Stomach (tissue), 9 donors: ENCODE measurements around the gene ZNF212. TPM values are rescaled to one million over a fixed set of nuclear protein-coding genes. Genes with fewer than 3 reads are reported as not detected.
"Not testable (repeated sequence)": the region's sequence is repeated elsewhere in the genome, so short reads cannot be mapped to it uniquely, and the experiment has no call there.

Experiments used
- DNase-seq, 2 donors: peaks; one replicate each; pipeline versions ENCODE4 v3.0.0 to v3.0.0-alpha.2; 2013 to 2019
- H3K27ac ChIP-seq, 5 donors: fragments of 200-600 bp in 4 of 5; sonication (generic) in 4 of 5; one replicate each; pipeline ENCODE4 v1.5.1; 2013 to 2019; ENCODE audit warnings: mild to moderate bottlenecking in 1 of 5, moderate library complexity in 1 of 5
- H3K27me3 ChIP-seq, 3 donors: fragments of 200-600 bp; sonication (generic); one replicate each; pipeline ENCODE4 v1.5.1; 2017 to 2019; ENCODE audit warnings: mixed run types in 1 of 3
- H3K36me3 ChIP-seq, 4 donors: fragments of 200-600 bp; sonication (generic); 1 replicate in 3 of 4; 2 replicates in 1 of 4; pipeline ENCODE4 v1.5.1; 2016 to 2019
- H3K4me1 ChIP-seq, 4 donors: fragments of 200-600 bp; sonication (generic); one replicate each; pipeline ENCODE4 v1.5.1; 2016 to 2019
- H3K4me3 ChIP-seq, 4 donors: fragments of 200-600 bp; sonication (generic) in 3 of 4; one replicate each; pipeline ENCODE4 v1.5.1; 2016 to 2019; ENCODE audit warnings: mild to moderate bottlenecking in 1 of 4
- H3K9me3 ChIP-seq, 4 donors: fragments of 200-600 bp; sonication (generic); one replicate each; pipeline ENCODE4 v1.5.1; 2016 to 2019
- EP300 ChIP-seq: sonication (generic); formaldehyde crosslinking; IDR thresholded peaks from one replicate; pipeline ENCODE4 v1.6.1; 2017; ENCODE audit warnings: antibody characterized with exemption
- POLR2A ChIP-seq, 4 donors: fragments of 450-650 bp; IDR thresholded peaks; one replicate each; pipeline ENCODE4 v1.6.1; 2016; ENCODE audit warnings: antibody characterized with exemption in 4 of 4, control low read depth in 2 of 4, mild to moderate bottlenecking in 1 of 4, moderate library complexity in 1 of 4
- POLR2AphosphoS5 ChIP-seq, 3 donors: sonication (generic); formaldehyde crosslinking; IDR thresholded peaks; one replicate each; pipeline ENCODE4 v1.6.1; 2016; ENCODE audit warnings: antibody characterized with exemption in 3 of 3
- WGBS, 5 donors: extraction: QIAGEN DNeasy Blood & Tissue Kit in 3 of 5; methylation state at CpG; one replicate each; pipeline versions ENCODE4 v1.1.5 to v1.1.7; 2013 to 2018; 5-methylcytosine and 5-hydroxymethylcytosine counted together
- intact Hi-C: fragments of 100-400 bp; cut with DNase I; formaldehyde crosslinking; loops from one replicate; pipeline ENCODE4 v1.15.1; 2023; ENCODE audit warnings: low total_unique reads
- polyA plus RNA-seq, 3 donors: library from polyadenylated mRNA; stranded (reverse); fragments of 200-250 nt; gene quantifications; one replicate each; pipeline ENCODE4 v1.2.3, GENCODE V29; 2013
- total RNA-seq, 5 donors: library from RNA; depleted of rRNA; stranded (reverse); fragments of >200 nt; gene quantifications; one replicate each; pipeline versions ENCODE4 v1.1.0 to v1.2.3, GENCODE V29; 2014 to 2016
- TF ChIP-seq, protein P1 (sequence below), 7 experiments: fragments of 450-650 bp in 4 of 7; fragments of 200-600 bp in 3 of 7; sonication (generic) in 3 of 7; IDR thresholded peaks; one replicate each; pipeline ENCODE4 v1.5.1; 2016 to 2019; ENCODE audit warnings: antibody characterized with exemption in 7 of 7, control low read depth in 2 of 7, mild to moderate bottlenecking in 1 of 7
- donor health status: healthy with polysubstance abuse.
- donor health status: Bipolar disorder and iron deficiency.
- donor health status: healthy.

The ZNF212 gene
- total and polyA plus RNA-seq, 8 donors: 2.9 to 42.9 (median 6.4) TPM

DNA sequence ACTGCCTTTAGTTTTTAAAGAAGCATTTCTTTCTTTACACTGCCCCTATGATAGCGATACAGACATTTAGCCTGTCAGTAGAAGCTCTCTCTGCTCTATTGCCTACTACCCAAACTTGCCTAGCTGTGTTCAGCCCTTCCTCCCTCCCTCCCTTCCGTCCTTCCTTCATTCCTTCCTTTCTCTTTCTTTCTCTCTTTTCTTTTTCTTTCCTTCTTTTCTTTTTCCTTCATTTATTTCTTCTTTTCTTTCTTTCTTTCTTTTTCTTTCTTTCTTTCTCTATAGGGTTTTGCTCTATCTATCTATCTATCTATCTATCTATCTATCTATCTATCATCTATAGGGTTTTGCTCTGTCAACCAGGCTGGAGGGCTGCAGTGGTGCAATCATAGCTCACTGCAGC lies 7.1 kb upstream of the ZNF212 start:
- WGBS, 5 donors: 73 to 83% (median 75%) methylated on average over 2 of the region's 2 CpGs
- H3K9me3 ChIP-seq: no peaks in the 10 kb centered on the region
- H3K36me3 ChIP-seq: no peaks in the 10 kb centered on the region
- H3K4me1 ChIP-seq: no peaks in the 10 kb centered on the region
- intact Hi-C loops: no loop called here
- TF ChIP-seq, protein P1, sequence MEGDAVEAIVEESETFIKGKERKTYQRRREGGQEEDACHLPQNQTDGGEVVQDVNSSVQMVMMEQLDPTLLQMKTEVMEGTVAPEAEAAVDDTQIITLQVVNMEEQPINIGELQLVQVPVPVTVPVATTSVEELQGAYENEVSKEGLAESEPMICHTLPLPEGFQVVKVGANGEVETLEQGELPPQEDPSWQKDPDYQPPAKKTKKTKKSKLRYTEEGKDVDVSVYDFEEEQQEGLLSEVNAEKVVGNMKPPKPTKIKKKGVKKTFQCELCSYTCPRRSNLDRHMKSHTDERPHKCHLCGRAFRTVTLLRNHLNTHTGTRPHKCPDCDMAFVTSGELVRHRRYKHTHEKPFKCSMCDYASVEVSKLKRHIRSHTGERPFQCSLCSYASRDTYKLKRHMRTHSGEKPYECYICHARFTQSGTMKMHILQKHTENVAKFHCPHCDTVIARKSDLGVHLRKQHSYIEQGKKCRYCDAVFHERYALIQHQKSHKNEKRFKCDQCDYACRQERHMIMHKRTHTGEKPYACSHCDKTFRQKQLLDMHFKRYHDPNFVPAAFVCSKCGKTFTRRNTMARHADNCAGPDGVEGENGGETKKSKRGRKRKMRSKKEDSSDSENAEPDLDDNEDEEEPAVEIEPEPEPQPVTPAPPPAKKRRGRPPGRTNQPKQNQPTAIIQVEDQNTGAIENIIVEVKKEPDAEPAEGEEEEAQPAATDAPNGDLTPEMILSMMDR (IDR thresholded peaks at IDR 0.05): no peak
- TF ChIP-seq POLR2AphosphoS5 (IDR thresholded peaks at IDR 0.05): no peak
- no peak for TF ChIP-seq EP300
- no peak for TF ChIP-seq POLR2A (IDR thresholded peaks at IDR 0.05)
- no peak for DNase-seq
- H3K27ac ChIP-seq: no peak overlapping the region
- H3K27me3 ChIP-seq: no peaks in the 10 kb centered on the region
- no peak overlapping the region for H3K4me3 ChIP-seq

DNA sequence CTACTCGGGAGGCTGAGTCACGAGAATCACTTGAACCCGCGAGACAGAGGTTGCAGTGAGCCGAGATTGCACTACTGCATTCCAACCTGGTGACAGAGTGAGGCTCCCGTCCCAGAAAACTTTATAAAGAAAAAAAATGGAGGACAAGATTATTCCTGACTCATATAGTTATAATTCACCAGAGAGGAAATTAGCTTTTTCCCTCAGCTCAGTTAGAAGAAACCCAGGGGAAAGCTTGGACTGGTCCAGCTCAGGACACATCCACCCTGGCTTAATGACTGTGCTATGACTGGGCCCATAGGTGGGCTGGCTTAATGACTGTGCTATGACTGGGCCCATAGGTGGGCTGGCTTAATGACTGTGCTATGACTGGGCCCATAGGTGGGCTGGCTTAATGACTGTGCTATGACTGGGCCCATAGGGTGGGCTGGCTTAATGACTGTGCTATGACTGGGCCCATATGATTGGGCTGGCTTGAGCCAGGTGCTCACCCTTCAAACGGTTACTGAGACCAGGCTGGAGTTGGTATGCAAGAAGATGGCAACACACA lies 5.7 kb upstream of the ZNF212 start:
- H3K27ac ChIP-seq, H3K27me3 ChIP-seq, intact Hi-C loops, DNase-seq, H3K4me3 ChIP-seq, H3K9me3 ChIP-seq, H3K4me1 ChIP-seq, H3K36me3 ChIP-seq: not testable (repeated sequence)
- WGBS, 5 donors: 83 to 88% (median 85%) methylated on average over 7 of the region's 7 CpGs

DNA sequence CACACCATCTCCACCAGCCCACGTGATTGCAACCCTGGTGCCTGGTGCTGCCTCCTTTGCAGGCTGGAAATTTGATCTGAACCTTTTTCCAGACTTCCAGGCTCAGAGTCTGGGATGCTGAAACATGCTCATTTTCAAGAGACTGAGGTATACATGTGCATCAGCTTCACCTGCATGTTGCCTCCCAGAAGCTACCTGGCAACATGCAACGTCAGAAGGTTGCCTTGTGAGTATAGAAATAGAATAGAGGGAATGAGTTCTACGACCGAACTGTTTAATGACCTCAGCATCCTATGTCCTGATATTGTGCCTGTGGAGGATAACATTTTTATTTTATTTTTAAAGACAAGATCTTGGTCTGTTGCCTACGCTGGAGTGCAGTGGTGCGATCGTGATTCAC lies 1.9 kb upstream of the ZNF212 start:
- Histone ChIP-seq H3K4me3 (no peak overlapping the region), H3K36me3 (no peaks in the 10 kb centered on the region), H3K9me3 (no peaks in the 10 kb centered on the region), H3K27ac (no peak overlapping the region), H3K27me3 (no peaks in the 10 kb centered on the region), H3K4me1 (peaks cover 12 to 29% (median 22%) of the 10 kb centered on the region in 4 donors)
- intact Hi-C loops: no loop called here
- 80 to 83% (median 82%) methylated on average over 7 of the region's 7 CpGs for WGBS, 5 donors
- DNase-seq: no peak
- TF ChIP-seq POLR2AphosphoS5 (IDR thresholded peaks at IDR 0.05) (no peak), POLR2A (IDR thresholded peaks at IDR 0.05) (no peak), EP300 (no peak)
- TF ChIP-seq, protein P1 (IDR thresholded peaks at IDR 0.05): no peak

DNA sequence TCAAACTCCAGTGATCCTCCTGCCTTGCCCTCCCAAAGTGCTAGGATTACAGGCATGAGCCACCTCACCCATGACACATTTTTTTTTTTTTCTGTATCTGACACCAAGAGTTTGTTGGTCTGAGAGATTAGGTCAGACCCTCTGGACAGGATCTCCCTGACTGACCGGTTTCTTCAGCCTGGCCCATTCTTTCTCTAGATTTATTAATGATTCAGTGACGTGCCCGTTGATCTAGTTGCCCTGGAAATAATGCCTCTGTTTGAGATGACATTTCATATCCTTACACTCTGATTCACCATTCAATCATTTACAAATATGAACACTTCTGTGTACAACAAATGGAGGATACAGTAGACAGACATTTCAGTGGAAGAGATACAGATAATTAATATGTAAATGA lies 1.4 kb upstream of the ZNF212 start:
- TF ChIP-seq, protein P1 (IDR thresholded peaks at IDR 0.05): no peak
- TF ChIP-seq EP300: no peak
- H3K36me3 ChIP-seq: no peaks in the 10 kb centered on the region
- H3K4me3 ChIP-seq: no peak overlapping the region
- 31 to 64% (median 46%) methylated on average over 3 of the region's 3 CpGs for WGBS, 5 donors
- no peaks in the 10 kb centered on the region for H3K9me3 ChIP-seq
- H3K4me1 ChIP-seq: peaks cover 12 to 29% (median 22%) of the 10 kb centered on the region in 4 donors
- H3K27me3 ChIP-seq: no peaks in the 10 kb centered on the region
- H3K27ac ChIP-seq: no peak overlapping the region
- DNase-seq: peak in 1 of 2 donors; percentile 44
- intact Hi-C loops: no loop called here

DNA sequence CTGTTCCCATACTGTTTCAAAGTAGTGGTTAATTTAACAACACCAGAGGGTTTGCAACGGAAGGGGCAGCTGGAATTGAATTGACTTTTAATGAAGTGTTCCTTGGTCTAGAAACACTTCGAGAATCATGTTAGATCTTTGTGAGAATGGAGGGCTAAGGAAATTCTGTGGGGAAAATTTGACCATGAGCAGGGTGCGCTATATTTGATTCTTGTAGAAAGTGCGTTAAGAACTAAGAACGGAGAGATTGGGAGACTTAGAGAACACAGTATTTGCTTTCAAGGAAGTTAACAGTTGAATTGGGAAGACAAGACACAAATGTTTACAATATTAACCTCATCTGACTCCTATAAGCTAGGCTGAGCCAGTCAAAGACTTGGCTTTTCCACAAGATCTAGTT lies 1.2 kb downstream of the ZNF212 start:
- intact Hi-C loops: no loop called here
- Histone ChIP-seq H3K36me3 (no peaks in the 10 kb centered on the region), H3K9me3 (no peaks in the 10 kb centered on the region), H3K27ac (peak overlapping the region in 1 of 5 donors; percentile 85), H3K4me3 (peak overlapping the region; percentile 96 to 99 (median 98)), H3K27me3 (no peaks in the 10 kb centered on the region), H3K4me1 (peaks cover 12 to 32% (median 22%) of the 10 kb centered on the region in 4 donors)
- TF ChIP-seq, protein P1 (IDR thresholded peaks at IDR 0.05): no peak
- TF ChIP-seq POLR2A (IDR thresholded peaks at IDR 0.05): no peak
- no peak for TF ChIP-seq EP300
- no peak for TF ChIP-seq POLR2AphosphoS5 (IDR thresholded peaks at IDR 0.05)
- DNase-seq: no peak
- whole genome bisulfite sequencing, 5 donors: 64 to 74% (median 71%) methylated on average over 5 of the region's 5 CpGs
